HCT116 (cell line): ENCODE data around the gene PSMA8. TPM values are rescaled to one million over a fixed set of nuclear protein-coding genes. Genes with fewer than 3 reads are reported as not detected.
"Not testable (repeated sequence)": the region's sequence is repeated elsewhere in the genome, so short reads cannot be mapped to it uniquely, and the experiment has no call there.

Experiments
- ATAC-seq: fragments of 200-7000 bp; cut with Tn5 transposase; 2 replicates; pipeline ENCODE4 v1.9.1; 2020; ENCODE audit warnings: mild to moderate bottlenecking, moderate library complexity
- BruUV-seq: library from RNA; stranded (reverse); fragments of 400-500 nt; replicated peaks from 2 replicates; lab custom pipeline; 2021; lab: Mats Ljungman, UMichigan
- CTCF ChIA-PET: fragments of 300-600 bp; sonication (Branson Sonifier 250); formaldehyde crosslinking; loops from one replicate; lab custom pipeline; 2021; ENCODE audit warnings: antibody characterized with exemption; lab: Charles Lee
- POLR2A ChIA-PET: fragments of 300-600, 350-600 bp; sonication (Branson Sonifier 250); formaldehyde crosslinking; loops from one replicate; lab custom pipeline; 2021; ENCODE audit warnings: antibody characterized with exemption; lab: Charles Lee
- RAD21 ChIA-PET, 2 experiments: fragments of 300-600 bp; sonication (Branson Sonifier 250); formaldehyde crosslinking; loops; one replicate each; lab custom pipeline; 2023; ENCODE audit warnings: low total read pairs in 2 of 2; ENCODE audit not compliant: uncharacterized antibody in 2 of 2, unreplicated experiment in 2 of 2, low non-redundant PET in 1 of 2; lab: Charles Lee
- DNase-seq: peaks from one replicate; pipeline ENCODE4 v3.0.0-alpha.2; 2010; ENCODE audit warnings: low read depth, low spot score
- H2AFZ ChIP-seq: fragments of 200-600 bp; shearing (Covaris generic), sonication (generic); 2 replicates; pipeline ENCODE4 v1.6.1; 2017; ENCODE audit warnings: low read depth, mixed run types, mixed read lengths, antibody characterized with exemption, low read length; ENCODE audit not compliant: poor library complexity, severe bottlenecking
- H3K27ac ChIP-seq: 2 replicates; pipeline ENCODE4 v1.5.1; 2012; ENCODE audit warnings: low read depth, low read length
- H3K27me3 ChIP-seq: fragments of 200-600 bp; sonication (generic); 2 replicates; pipeline ENCODE4 v1.6.1; 2016; ENCODE audit warnings: mixed run types, low read length, mixed read lengths; ENCODE audit not compliant: insufficient read depth
- H3K36me3 ChIP-seq, 2 experiments: fragments of 200-500 bp in 1 of 2; fragments of 200-600 bp in 1 of 2; sonication (Bioruptor generic) in 1 of 2; sonication (generic) in 1 of 2; 2 replicates each; pipeline versions ENCODE4 v1.5.1 to v1.6.1; 2014 to 2016; ENCODE audit warnings: low read length in 2 of 2, inconsistent platforms in 1 of 2, mixed read lengths in 1 of 2, mixed run types in 1 of 2; ENCODE audit not compliant: insufficient read depth in 2 of 2, control insufficient read depth in 1 of 2
- H3K4me1 ChIP-seq, 2 experiments: fragments of 200-600 bp in 1 of 2; sonication (generic) in 1 of 2; 2 replicates each; pipeline versions ENCODE4 v1.5.1 to v1.6.1; 2012 to 2017; ENCODE audit warnings: low read length in 2 of 2, inconsistent platforms in 1 of 2, mild to moderate bottlenecking in 1 of 2, mixed read lengths in 1 of 2, mixed run types in 1 of 2, moderate library complexity in 1 of 2; ENCODE audit not compliant: insufficient read depth in 2 of 2, control insufficient read depth in 1 of 2
- H3K4me2 ChIP-seq: fragments of 200-600 bp; sonication (generic); 2 replicates; pipeline ENCODE4 v1.6.1; 2017; ENCODE audit warnings: mixed run types, low read length, mixed read lengths
- H3K4me3 ChIP-seq, 2 experiments: fragments of 200-600 bp in 1 of 2; sonication (generic) in 1 of 2; replicated peaks in 1 of 2; 2 replicates each; pipeline ENCODE4 v1.5.1; 2011 to 2016; ENCODE audit warnings: low read length in 2 of 2, control low read depth in 1 of 2, low read depth in 1 of 2, mild to moderate bottlenecking in 1 of 2, mixed read lengths in 1 of 2, mixed run types in 1 of 2
- H3K79me2 ChIP-seq: fragments of 200-600 bp; sonication (generic); 2 replicates; pipeline ENCODE4 v1.6.1; 2017; ENCODE audit warnings: mild to moderate bottlenecking, mixed run types, low read length, moderate library complexity, mixed read lengths; ENCODE audit not compliant: insufficient read depth
- H3K9ac ChIP-seq: fragments of 200-600 bp; sonication (generic); 2 replicates; pipeline ENCODE4 v1.6.1; 2016; ENCODE audit warnings: low read length, mixed read lengths
- H3K9me2 ChIP-seq: fragments of 200-600 bp; sonication (generic), shearing (Covaris generic); 2 replicates; pipeline ENCODE4 v1.6.1; 2017; ENCODE audit warnings: mixed run types, mild to moderate bottlenecking, moderate library complexity; ENCODE audit not compliant: insufficient read depth
- H3K9me3 ChIP-seq, 2 experiments: fragments of 200-500 bp in 1 of 2; fragments of 200-600 bp in 1 of 2; sonication (Bioruptor generic) in 1 of 2; sonication (generic) in 1 of 2; 2 replicates each; pipeline ENCODE4 v1.6.1; 2014 to 2017; ENCODE audit warnings: low read length in 2 of 2, mixed read lengths in 2 of 2, inconsistent platforms in 1 of 2, low read depth in 1 of 2, mild to moderate bottlenecking in 1 of 2, mixed run types in 1 of 2, moderate library complexity in 1 of 2; ENCODE audit not compliant: control insufficient read depth in 1 of 2, insufficient read depth in 1 of 2
- H4K20me1 ChIP-seq: fragments of 200-600 bp; sonication (generic), shearing (Covaris generic); 2 replicates; pipeline ENCODE4 v1.6.1; 2017; ENCODE audit warnings: mixed run types, mild to moderate bottlenecking, moderate library complexity; ENCODE audit not compliant: insufficient read depth
- CBX3 ChIP-seq: IDR thresholded peaks from 2 replicates; pipeline ENCODE4 v1.6.1; 2012; ENCODE audit warnings: low read depth
- EGR1 ChIP-seq: IDR thresholded peaks from 2 replicates; pipeline ENCODE4 v1.6.1; 2012; ENCODE audit warnings: low read depth
- SRF ChIP-seq: IDR thresholded peaks from 2 replicates; pipeline ENCODE4 v1.6.1; 2012; ENCODE audit warnings: low read depth
- ZFX ChIP-seq: fragments of 450-650 bp; IDR thresholded peaks from 2 replicates; pipeline ENCODE4 v1.6.1; 2017
- intact Hi-C: fragments of 100-400 bp; cut with micrococcal nuclease; formaldehyde crosslinking; loops from 2 replicates; pipeline ENCODE4 v1.10.0; 2022
- total RNA-seq: library from RNA; stranded (reverse); gene quantifications from one replicate; pipeline ENCODE4 v1.2.1, GENCODE V29; 2021; ENCODE audit not compliant: unreplicated experiment
- TF ChIP-seq, protein P1 (sequence below): IDR thresholded peaks from 2 replicates; pipeline ENCODE4 v1.6.1; 2012
- TF ChIP-seq, protein P2 (sequence below), 3 experiments: fragments of 200-600 bp in 1 of 3; sonication (generic) in 1 of 3; IDR thresholded peaks in 2 of 3; conservative IDR thresholded peaks in 1 of 3; 2 replicates each; pipeline ENCODE4 v1.5.1; 2012 to 2017; ENCODE audit warnings: low read depth in 2 of 3, low read length in 2 of 3, antibody characterized with exemption in 1 of 3, borderline replicate concordance in 1 of 3, control low read depth in 1 of 3, mild to moderate bottlenecking in 1 of 3, mixed read lengths in 1 of 3, mixed run types in 1 of 3, moderate library complexity in 1 of 3; ENCODE audit not compliant: insufficient read depth in 1 of 3

The PSMA8 gene
- total RNA-seq, 1 experiment from 2014 or later, result not detected

DNA sequence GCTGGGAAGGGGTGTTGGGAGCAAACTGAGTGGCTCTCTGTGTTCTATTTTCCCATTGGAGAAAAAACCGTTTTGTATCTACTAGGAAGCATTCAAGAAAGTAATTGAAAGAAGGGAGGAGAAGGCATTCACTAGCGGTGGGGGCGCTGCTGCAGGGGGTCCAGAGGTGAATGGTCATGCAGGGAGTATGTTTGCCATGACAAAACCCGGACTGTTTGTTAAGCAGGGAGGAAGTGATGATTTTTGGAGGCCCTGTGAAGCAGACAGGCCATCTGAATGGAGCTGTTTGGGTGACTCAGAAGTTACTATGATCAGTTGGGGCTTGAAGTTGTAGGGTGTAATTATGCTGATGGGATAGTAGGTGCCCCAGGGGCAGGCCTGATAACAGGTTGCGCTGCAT is 99.5 kb downstream of the PSMA8 start:
- ChIA-PET POLR2A (no interaction called here), RAD21 (no interaction called here), CTCF (no interaction called here)
- no peak for ATAC-seq
- no peak overlapping the region for H3K27ac ChIP-seq
- no peak overlapping the region for H3K9ac ChIP-seq
- no TSS peak for BruUV-seq
- no peaks in the 10 kb centered on the region for H3K9me2 ChIP-seq
- H3K79me2 ChIP-seq, result peaks cover 82% of the 10 kb centered on the region
- no peaks in the 10 kb centered on the region for H3K27me3 ChIP-seq
- TF ChIP-seq SRF (no peak), ZFX (no peak), EGR1 (no peak), CBX3 (no peak)
- TF ChIP-seq, protein P1, sequence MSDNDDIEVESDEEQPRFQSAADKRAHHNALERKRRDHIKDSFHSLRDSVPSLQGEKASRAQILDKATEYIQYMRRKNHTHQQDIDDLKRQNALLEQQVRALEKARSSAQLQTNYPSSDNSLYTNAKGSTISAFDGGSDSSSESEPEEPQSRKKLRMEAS, result no peak
- TF ChIP-seq, protein P2, sequence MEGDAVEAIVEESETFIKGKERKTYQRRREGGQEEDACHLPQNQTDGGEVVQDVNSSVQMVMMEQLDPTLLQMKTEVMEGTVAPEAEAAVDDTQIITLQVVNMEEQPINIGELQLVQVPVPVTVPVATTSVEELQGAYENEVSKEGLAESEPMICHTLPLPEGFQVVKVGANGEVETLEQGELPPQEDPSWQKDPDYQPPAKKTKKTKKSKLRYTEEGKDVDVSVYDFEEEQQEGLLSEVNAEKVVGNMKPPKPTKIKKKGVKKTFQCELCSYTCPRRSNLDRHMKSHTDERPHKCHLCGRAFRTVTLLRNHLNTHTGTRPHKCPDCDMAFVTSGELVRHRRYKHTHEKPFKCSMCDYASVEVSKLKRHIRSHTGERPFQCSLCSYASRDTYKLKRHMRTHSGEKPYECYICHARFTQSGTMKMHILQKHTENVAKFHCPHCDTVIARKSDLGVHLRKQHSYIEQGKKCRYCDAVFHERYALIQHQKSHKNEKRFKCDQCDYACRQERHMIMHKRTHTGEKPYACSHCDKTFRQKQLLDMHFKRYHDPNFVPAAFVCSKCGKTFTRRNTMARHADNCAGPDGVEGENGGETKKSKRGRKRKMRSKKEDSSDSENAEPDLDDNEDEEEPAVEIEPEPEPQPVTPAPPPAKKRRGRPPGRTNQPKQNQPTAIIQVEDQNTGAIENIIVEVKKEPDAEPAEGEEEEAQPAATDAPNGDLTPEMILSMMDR (IDR thresholded peaks at IDR 0.05 in 2 of 3, conservative IDR thresholded peaks at IDR 0.05 in 1 of 3; ENCODE audit: borderline replicate concordance in 1 of 3, insufficient read depth in 1 of 3, low read depth in 2 of 3, low read length in 2 of 3), result no peak
- TF ChIP-seq, all 23 proteins: peak for 0
- Histone ChIP-seq H3K4me2 (no peak overlapping the region), H3K9me3 (no peaks in the 10 kb centered on the region), H3K4me3 (no peak overlapping the region), H2AFZ (no peak overlapping the region), H3K4me1 (no peaks in the 10 kb centered on the region), H3K36me3 (no peaks in the 10 kb centered on the region), H4K20me1 (no peaks in the 10 kb centered on the region)
- intact Hi-C loops, result no loop called here
- no peak for DNase-seq

GRCh38 chr18:26237363-26237762 is 103.7 kb downstream of the PSMA8 start:
- H3K9me2 ChIP-seq, intact Hi-C loops, RAD21 ChIA-PET, BruUV-seq, CTCF ChIA-PET, H3K4me1 ChIP-seq, H3K27ac ChIP-seq, H3K4me3 ChIP-seq, H3K9ac ChIP-seq, H3K27me3 ChIP-seq, H4K20me1 ChIP-seq, H3K36me3 ChIP-seq, H3K9me3 ChIP-seq, H3K4me2 ChIP-seq, ATAC-seq, DNase-seq, H2AFZ ChIP-seq: not testable (repeated sequence)
- POLR2A ChIA-PET, result interaction anchor here (0.7 kb wide), 1 partner anchor 11 kb away, joined by 3 read pairs; the partner anchor contains the start of gene TAF4B
- peaks cover 46% of the 10 kb centered on the region for H3K79me2 ChIP-seq

DNA sequence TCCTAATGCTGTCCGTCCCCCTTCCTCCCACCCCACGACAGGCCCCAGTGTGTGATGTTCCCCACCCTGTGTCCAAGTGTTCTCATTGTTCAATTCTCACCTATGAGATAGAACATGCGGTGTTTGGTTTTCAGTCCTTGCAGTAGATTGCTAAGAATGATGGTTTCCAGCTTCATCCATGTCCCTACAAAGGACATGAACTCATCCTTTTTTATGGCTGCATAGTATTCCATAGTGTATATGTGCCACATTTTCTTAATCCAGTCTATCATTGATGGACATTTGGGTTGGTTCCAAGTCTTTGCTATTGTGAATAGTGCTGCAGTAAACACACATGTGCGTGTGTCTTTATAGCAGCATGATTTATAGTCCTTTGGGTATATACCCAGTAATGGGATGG is 105.0 kb downstream of the PSMA8 start:
- H3K9ac ChIP-seq, H4K20me1 ChIP-seq, H3K4me3 ChIP-seq, DNase-seq, RAD21 ChIA-PET, H3K4me2 ChIP-seq, BruUV-seq, ATAC-seq, H3K4me1 ChIP-seq, H2AFZ ChIP-seq, H3K36me3 ChIP-seq, H3K27ac ChIP-seq, H3K27me3 ChIP-seq, H3K9me2 ChIP-seq, intact Hi-C loops, CTCF ChIA-PET, H3K9me3 ChIP-seq, POLR2A ChIA-PET: not testable (repeated sequence)
- H3K79me2 ChIP-seq, result peaks cover 35% of the 10 kb centered on the region
